Activated CD4-positive, CD25-positive, alpha-beta regulatory T cell (primary cell): ENCODE measurements around the gene MCTP1.

Experiments used
- DNase-seq, 4 experiments: peaks; one replicate each; lab custom pipeline; 2025; lab: John Stamatoyannopoulos, UW

The MCTP1 gene

DNA sequence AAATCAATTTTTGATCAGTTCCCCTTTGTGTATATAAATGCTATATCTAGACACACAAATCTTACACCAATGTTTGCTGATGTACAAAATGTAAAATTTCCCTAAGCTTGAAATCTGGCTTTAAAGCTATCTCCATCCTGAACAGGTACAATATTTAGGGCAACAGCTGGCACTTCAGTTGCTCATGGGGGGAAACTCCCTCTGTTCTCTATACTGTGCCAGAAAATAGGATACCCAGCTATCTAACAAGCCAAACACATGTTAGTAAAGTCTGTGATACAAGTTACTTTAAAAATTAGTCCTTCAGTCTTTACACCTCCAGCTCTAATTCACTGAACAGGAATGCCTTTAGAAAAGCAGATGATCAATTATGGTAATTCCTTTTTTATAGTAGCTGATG is 474.6 kb downstream of the MCTP1 start:
- no peak for DNase-seq

DNA sequence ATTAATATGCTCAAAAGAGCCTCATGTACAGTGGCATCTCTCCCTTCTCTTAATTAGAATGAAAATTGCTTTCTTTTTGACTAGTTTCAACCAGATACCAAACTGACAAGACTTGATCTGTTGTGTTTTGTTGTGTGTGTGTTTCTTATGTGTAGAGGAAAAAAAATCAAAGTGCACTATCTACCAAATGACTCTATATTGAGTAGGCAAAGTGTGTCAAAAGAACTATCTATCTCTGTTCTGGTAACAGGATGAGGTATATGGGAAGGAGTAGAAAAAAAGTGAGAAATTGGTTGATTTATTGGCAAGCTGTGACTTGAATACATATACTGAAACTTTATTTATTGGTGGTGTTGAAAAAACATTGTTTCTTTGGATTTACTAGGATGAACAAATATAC is 476.4 kb downstream of the MCTP1 start:
- DNase-seq, result no peak

DNA sequence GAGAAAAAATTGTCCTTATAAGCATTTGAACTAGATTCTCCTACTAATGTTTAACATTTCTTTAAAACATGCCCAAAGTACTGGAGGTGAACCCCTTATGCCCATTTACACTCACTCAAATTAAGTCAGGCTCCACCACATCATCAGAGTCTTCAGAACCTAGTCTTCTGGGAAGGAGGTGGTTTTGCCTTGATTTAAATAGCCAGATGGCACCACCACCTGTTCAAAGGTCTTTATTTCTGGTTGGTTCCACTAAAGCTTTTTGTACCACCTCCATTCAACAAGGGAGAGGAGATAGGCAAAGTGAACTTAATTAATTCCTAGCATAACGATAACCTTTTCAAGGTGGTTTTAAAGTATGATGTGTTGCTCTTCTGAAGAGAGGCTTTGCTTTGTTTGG is 476.9 kb downstream of the MCTP1 start:
- DNase-seq, result no peak

DNA sequence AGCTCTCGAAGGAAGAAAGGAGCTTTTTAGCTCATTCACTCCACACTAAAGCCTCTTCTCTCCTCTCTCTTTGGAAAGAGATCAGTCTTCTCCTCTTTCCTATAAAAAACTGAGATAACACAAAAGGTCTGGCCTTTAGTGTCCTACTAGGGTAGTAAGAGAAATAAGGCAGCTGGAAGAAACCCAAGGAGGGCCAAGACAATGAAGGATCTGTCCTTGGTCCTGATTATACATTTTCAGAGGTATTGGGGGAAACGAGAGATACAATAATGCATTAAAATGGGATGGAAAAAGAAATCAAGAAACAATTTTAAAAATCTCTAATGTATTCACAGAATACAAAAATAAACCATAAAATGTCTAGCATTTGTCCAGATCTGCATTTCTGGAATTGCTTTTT is 482.4 kb downstream of the MCTP1 start:
- DNase-seq, result no peak

DNA sequence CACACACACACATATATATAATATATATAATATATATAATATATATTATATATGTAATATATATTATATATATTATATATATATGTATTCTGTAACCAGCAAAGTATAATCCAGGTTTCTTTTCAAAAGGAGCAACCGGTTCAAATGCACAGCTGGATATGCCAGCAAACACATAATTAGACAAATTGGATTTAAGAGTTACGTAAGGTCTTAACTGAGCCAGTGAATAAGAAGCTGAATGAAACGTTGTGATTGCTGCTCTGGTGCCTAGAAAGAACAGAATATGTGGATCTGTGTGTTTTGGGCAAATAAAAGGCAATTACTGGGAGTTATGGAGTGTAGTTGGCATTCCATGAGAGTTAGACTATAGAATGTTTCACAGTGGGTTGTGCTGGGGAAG is 488.3 kb downstream of the MCTP1 start:
- no peak for DNase-seq

DNA sequence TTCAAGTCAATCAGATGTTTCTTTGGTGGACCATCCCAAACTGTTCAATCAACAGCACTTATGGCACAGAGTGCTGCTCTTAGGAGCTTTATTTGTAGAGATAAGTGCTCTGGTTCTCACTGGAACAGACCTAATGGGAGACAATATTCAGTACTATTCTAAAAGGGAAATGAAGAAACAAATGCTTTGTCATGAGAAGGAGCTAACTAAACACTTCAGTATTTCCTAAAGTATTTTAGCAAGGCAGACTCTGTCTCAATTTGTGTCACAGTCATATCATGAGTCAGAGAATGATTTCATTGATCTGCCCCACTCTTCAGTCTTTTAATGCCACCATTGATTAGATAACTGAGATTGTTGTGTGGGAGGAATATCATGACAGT is 491.1 kb downstream of the MCTP1 start:
- no peak for DNase-seq

DNA sequence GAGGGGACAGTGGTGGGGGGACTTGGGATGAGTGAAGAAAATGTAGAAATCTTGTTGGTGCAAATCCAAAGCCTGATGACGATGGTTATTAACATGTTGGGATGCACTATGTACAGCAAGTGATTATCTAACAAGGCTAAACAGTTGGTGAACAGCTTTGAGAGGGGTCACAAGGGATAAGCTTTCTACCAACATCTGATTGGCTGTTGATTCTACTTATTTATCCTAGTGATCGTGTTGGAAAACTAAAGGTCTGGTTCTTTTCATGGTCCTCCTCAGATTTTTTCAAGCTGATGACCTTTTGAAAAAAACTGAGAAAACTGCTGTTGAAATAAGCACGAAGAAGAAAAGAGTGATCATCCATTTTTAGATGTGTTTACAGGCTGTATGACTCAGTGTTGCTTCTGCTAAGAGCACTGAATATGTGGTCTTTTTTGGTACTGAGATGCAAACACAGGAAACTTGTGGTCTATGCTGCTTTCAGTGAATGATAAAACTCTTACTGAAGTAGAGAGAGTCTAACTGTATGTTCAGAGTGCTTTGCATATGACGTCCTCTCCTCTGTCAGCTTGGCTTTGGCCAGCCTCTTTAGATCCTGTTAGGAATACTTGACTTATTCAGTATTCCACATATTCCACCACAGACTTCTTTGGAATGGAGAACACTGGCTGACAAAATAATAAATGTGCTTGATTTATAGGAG is 491.6 kb downstream of the MCTP1 start:
- no peak for DNase-seq

DNA sequence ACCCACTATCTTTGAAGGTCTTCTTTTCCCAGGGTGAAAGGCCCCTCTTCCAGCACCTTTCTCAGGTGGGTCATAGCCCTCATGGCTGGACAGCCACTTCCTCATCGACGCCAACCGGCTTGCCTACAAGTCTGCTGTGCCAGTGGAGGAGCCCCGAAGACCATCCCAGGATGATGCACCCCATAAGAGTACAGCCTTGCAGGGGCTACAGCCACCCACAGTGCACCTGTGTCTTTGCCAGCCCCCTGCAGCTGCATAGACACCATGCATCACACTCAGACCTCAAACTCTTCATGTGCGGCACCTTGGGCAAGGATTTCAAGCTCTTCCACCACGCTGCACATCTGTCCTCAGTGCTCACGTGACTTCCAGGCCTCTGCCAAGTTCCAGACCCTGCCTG is 493.1 kb downstream of the MCTP1 start:
- no peak for DNase-seq

DNA sequence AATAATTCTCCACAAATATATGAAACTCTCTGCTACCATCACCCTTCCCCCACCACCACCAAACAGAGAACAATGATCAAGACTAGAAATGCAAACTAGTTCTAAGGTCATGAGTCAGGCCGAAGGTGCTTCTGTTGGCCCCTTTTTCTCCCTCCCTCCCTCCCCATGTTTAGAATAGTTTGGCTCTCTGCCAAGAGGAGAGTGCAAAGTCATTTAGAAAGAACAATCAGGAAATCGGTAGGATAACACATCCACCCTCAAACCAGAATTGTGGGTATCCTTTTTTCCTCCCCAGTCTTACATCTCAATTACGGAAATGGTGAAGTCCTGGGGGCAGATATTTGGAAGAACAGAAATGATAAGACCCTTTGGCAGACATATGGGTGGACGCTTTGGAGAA is 496.4 kb downstream of the MCTP1 start:
- DNase-seq, result no peak

DNA sequence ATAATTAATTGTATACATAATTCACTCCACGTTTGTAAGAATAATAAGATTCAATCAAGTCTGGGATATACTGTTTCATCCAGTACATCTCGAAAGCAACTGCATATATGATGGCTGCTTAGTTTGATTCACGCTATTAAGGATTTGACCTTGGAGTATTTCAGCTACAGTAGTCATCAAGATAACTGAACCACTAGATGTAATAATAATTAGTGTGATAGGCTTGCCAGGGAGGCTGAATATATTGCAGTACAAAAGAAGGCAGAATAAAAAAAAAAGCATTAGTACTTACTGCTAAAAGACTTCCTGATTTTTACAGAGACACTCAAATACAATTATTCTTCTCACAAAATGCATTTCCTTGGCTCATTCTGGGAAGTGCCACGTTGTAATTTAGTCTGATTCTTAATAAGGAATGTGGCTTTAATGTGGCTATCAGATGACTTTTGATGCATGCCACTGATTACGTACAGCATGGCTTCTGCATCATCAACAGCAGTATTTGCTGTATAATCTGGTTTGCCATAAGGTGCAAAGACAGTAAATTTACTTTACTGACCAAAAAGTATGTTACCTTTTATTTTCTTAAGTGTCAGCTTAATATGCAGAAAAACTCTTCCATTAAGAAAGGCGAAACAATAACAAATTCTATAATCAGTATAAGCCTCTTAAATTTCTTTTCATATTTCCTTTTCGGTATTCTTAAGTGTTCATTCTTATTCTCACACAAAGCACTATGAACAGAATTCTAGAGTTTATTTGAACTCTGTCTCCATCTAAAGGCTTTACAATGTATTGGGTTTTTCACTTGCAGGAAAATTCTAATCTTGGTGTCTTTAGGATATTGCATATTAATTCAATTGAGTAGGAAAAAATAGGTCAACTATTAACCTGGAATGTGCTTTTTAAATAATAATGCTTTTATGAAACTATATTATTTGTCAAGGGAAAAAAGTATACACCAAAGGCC is 500.1 kb downstream of the MCTP1 start:
- DNase-seq, result no peak

DNA sequence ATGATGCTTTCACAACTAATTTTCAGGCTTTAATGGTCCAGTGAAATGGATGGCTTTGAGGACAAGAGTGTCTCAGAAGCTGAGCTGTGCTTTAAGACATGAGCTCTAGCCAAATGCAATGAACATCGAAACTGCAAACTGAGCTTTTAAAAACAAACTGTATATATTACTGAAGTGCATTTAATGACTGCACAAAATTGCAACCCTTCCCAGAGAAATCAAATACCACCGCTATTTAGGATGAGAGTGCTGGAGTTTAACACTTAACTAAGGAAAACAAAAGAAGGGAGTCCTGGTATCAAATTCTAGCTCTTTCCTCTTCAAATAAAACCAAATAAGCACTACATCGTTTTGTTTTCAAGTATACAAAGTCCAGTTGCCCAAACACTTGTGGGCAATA is 502.5 kb downstream of the MCTP1 start:
- DNase-seq, result no peak

DNA sequence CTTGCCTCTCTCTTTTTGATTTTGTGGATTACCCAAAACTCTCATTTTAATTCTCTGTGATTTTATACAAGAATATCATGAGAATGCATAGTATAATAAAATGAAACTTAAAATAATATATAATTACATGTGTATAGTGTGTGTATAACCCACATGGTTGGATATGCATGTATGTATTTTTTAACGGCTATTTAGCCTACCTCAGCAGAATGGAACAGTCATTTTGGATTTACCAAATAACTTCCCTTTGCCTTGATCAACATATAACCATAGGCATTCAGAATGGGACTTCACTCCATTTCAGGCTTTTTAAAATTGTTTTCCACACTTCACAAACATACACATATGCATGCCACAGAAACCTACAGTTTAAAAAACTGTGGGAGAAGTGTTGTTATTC is 505.2 kb downstream of the MCTP1 start:
- DNase-seq, result no peak

DNA sequence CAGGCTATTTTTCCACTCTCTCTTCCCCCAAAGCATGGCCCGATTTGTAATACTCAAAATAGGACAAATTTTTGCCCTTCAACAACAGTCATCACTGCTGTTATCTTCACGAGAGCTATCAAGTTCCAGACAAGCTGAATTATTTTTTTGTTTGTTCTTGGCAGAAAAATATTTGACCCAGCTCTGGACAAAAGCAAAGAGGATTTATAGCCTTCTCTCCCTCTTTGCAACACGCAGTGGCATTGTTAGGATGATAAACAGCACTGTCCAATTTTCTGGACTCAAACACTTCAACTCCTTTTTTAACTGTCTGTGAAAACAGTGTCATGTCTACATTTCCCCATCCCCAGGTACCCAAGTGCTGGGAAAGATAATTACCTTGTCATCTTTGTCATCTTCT is 506.2 kb downstream of the MCTP1 start:
- no peak for DNase-seq

DNA sequence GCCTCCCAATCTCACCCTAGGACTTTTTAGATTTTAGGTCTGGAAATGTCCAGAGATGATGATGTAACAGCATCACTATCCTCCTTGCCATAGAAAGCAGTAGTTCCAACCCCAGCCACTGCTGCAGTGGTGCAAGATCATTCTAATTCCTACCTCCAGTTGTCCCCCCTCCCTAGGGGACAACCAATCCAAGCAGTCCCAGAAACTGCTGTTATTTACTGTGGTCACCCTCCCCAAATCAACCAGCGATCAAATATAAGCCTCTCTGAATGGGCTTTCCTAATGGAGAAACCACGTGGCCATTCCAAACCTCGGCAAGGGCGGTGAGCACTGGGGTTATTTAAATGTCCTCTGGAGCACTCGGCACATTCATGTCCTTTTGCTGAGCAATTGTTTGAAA is 506.6 kb downstream of the MCTP1 start:
- no peak for DNase-seq

DNA sequence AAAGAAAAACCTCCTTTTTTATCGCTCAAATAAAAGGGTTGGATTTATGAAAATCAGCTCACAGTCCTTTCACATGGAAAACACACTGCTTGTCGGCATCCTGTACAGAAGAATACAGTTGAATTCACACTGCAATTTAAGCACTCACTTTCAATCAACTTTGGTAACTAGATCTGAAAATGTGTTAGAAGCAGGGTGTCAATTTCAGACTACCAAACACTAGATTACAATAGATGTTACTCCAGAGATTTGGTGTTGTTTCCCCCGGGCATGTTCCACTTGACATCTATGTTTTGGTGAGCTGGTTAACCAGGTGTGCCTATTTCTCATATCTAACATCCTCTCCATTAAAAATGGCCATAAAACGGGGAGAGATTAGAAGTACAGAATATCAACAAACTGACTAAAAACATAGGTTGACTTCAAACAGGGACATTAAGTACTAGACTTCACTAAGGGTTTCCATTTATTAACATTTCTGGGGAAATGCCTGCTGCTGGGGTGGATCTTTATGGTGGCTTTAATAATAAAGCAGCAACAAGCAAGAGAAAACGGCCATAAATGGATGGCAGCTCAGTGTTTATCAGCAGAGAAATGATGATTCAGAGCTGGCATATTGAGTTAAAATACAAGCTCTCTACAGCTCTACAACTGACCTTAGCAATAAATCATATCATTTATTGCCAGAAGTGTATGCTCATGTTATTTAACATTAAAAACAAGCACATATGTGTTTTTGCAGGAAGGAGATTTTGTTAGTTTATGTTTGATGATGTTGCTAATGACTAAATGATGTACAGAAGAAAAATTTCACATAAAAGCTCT is 507.6 kb downstream of the MCTP1 start:
- no peak for DNase-seq

DNA sequence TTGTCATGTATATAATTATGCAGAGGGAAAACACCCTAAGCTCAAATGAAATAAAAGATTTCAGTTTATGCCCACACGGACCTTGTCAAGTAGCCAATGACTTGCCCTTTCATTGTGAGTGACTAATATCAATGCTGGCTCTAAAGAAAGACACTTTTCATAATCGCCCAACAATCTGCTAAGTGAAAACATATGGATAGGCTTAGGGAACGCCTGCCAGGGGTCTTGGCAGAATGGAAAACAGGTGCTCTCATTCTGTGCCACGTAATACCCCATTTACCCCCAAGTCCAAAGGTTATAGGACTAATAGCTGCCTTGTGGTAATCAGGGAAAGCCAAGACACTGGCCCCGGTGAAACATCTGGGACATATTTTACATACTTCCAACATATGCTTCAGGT is 508.7 kb downstream of the MCTP1 start:
- no peak for DNase-seq

DNA sequence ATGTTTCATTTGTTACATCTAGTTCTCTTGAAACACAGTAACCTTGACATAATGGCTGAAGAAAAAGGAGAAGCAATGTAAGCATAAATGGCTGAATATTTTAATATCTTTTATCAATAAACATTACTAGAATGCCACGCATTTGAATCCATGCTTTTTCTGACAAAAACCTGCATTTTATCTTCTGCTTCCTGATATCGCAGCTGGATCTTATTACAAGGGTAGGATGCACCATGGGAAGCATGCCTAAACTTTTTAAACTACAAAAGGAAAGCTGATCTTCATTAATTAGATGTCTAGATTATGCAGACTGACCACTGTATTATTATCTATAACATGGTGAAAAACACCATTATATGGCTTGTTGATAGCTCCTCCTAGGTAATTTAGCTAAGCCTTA is 509.8 kb downstream of the MCTP1 start:
- no peak for DNase-seq

DNA sequence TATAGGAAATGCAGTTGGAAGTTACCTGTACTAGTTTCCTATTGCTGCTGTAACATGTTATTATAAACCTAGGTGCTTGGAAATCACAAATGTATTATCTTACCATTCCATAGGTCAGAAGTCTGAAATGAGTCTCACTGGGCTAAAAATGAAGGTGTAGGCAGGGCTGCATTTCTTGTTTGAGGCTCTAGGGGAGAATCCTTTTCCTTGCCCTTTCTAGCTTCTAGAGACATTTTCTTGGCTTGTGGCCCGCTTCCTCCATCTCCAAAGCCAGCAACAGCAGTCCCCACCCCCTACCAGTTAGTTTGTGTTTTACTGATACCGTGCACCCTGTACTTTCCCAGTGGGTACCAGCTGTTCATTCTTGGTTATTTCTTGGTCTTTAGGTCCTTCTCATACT is 513.2 kb downstream of the MCTP1 start:
- DNase-seq, result no peak

DNA sequence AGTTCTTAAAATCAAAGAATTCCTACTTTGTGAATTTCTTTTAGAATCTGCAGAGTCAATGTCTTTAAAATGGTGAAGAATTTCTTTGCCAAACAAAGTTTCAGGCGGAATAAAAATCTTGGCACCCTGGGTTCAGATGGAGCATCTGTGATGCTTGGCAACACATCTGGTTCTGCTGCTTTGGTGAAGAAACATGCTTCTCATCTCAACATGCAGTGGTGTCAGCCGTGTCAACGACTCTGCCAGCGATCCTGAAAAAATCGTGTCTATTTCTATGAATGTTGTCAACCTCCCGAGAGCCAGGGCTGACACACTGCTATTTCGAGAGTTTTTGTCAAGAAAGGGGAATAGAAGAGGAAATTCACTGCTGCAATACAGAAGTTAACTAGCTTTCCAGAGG is 514.9 kb downstream of the MCTP1 start:
- DNase-seq, result no peak

DNA sequence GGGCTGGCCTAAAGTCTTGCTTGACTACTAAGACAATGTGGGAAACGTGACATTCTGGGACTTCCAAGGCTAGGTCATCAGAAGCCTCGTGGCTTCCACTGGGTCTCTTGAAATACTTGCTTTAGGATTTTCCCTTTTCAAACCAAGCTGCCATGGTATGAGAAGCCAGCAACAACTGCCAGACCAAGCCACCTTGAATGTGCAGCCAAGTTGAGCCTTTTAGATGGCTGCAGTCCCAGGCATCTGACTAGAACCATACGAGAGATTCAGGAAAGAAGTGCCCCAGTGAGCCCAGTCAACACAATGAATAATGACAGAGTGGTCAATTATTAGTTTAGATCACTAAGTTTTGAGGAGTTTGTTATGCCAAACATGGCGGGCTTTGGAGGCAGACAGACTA is 523.1 kb downstream of the MCTP1 start:
- DNase-seq, result no peak

DNA sequence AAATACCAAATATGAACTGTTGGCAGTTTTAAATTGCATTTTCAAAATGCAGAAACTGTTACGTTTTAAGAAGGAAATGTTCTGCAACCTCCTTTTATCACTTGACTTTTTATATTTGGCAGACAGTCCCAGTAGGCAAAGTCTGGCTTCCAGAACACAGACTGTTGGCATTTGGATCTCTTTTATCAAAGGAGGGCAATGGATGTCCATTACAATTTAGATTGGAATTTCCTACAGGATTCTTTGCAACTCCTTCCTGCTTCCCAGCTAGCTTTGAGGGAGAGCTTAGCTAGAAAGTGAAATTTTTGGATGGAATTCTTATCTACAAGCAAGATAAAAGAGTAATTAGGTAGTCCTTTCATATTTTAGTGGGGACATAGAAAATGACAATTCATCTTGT is 523.8 kb downstream of the MCTP1 start:
- no peak for DNase-seq

DNA sequence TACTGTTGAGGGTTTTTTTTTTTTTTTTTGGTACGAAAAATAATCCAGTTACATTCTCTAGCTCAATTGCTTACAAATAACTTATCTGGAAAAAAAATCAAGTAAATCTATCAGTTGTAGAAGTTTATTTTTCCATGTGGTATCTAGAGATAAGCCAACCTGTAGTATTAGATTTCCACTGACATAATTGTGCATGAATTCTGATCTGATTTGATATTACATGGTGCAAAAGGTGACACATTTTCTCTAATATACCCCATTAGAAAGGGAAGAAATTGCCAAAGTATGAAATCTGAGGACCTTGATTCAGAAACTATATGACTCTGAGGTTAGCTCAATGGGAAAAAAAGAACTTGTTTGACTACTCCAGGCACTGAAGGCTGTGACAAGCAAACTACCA is 524.9 kb downstream of the MCTP1 start:
- no peak for DNase-seq

DNA sequence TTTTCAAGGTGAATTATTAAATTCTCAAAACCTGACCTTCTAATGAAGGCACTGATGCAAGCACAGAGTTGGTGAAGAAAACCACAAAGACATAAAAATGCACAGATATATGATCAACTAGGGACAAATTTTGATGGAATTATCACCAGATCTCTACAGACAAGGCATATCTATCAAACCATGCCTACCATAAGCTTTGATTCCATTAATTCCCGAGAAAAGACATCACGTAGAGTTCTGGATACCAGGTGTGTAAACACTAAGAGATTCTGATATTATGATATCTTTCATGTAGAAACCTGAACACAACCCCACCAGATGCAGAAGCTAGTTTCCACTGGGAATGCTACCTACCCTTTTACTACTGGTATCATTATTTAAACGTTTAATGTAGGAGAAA is 525.9 kb downstream of the MCTP1 start:
- no peak for DNase-seq
